ENCODE results near the gene ZMYM2.

The ZMYM2 gene

GRCh38 chr13:20137875-20138274 is 179.3 kb downstream of the ZMYM2 start:
- DNase-seq = no peak

- DNase-seq = no peak
These were observed 182.0 kb downstream of the ZMYM2 start for GRCh38 chr13:20140487-20140886.
